Right lobe of liver (tissue), 6 donors: Measurements from ENCODE around the gene PPARG. TPM values are rescaled to one million over a fixed set of nuclear protein-coding genes. Genes with fewer than 3 reads are reported as not detected.
"Not testable (repeated sequence)": the region's sequence is repeated elsewhere in the genome, so short reads cannot be mapped to it uniquely, and the experiment has no call there.

Experiments used
- ATAC-seq, 4 donors: fragments of 200-7000 bp; cut with Tn5 transposase; one replicate each; pipeline ENCODE4 v1.9.1; 2020; ENCODE audit warnings: mild to moderate bottlenecking in 4 of 4, moderate library complexity in 4 of 4
- DNase-seq, 3 donors: peaks; one replicate each; pipeline ENCODE4 v3.0.0-alpha.2; 2020
- H3K27ac ChIP-seq, 3 donors: fragments of 200-600 bp; one replicate each; pipeline ENCODE4 v1.8.0; 2022
- H3K27me3 ChIP-seq, 2 donors: fragments of 200-600 bp; one replicate each; pipeline ENCODE4 v1.8.0; 2022
- H3K36me3 ChIP-seq, 4 donors: fragments of 200-600 bp; sonication (generic) in 1 of 4; one replicate each; pipeline versions ENCODE4 v1.5.1 to v1.8.0; 2017 to 2022; ENCODE audit warnings: control low read depth in 1 of 4
- H3K4me1 ChIP-seq, 4 donors: fragments of 200-600 bp; sonication (generic) in 1 of 4; one replicate each; pipeline versions ENCODE4 v1.5.1 to v1.8.0; 2017 to 2022; ENCODE audit warnings: control low read depth in 1 of 4
- H3K4me3 ChIP-seq, 3 donors: fragments of 200-600 bp; one replicate each; pipeline ENCODE4 v1.8.0; 2022
- H3K9me3 ChIP-seq, 4 donors: fragments of 200-600 bp; sonication (generic) in 1 of 4; one replicate each; pipeline versions ENCODE4 v1.5.1 to v1.8.0; 2017 to 2022; ENCODE audit warnings: control low read depth in 1 of 4
- CTCF ChIP-seq, 4 donors: fragments of 200-600 bp in 3 of 4; fragments of 450-650 bp in 1 of 4; IDR thresholded peaks; one replicate each; pipeline versions ENCODE4 v1.5.1 to v1.8.0; 2016 to 2022; ENCODE audit warnings: antibody characterized with exemption in 4 of 4, mild to moderate bottlenecking in 2 of 4
- POLR2A ChIP-seq: fragments of 450-650 bp; IDR thresholded peaks from one replicate; pipeline ENCODE4 v1.6.1; 2017; ENCODE audit warnings: antibody characterized with exemption, mild to moderate bottlenecking
- WGBS: methylation state at CpG from one replicate; pipeline ENCODE4 v1.1.6; 2018; ENCODE audit warnings: low coverage, low lambda C conversion rate; ENCODE audit not compliant: insufficient coverage; ENCODE audit errors: missing lambda C conversion rate; 5-methylcytosine and 5-hydroxymethylcytosine counted together
- intact Hi-C, 2 donors: fragments of 100-400 bp; cut with DNase I; formaldehyde crosslinking; loops; one replicate each; pipeline versions ENCODE4 v1.11.2 to v1.14.1; 2022
- total RNA-seq, 6 experiments: library from RNA; depleted of rRNA in 2 of 6; stranded (reverse); fragments of >200 nt in 2 of 6; fragmentation: NEBNext Ultra II Directional in 3 of 6; extraction: Animal tissue kit (Norgen Biotek cat#: 25700) in 3 of 6; gene quantifications; one replicate each; pipeline versions ENCODE4 v1.1.0 to v1.2.4, GENCODE V29; 2016 to 2023
- donor health status: DM: no; HTN: yes; CAD: no.
- donor health status: DM: no; HTN: no; CAD: no.
- donor health status: DM: no; HTN: no; CAD: no.
- donor health status: DM: no; HTN: yes; CAD: no.
- donor health status: DM: no; HTN: yes; CAD: no.

The PPARG gene
- total RNA-seq, 6 experiments from 2014 or later: 4.9 to 15.8 (median 10.8) TPM

- H3K9me3 ChIP-seq: no peaks in the 10 kb centered on the region
- H3K4me3 ChIP-seq: no peak overlapping the region
- DNase-seq: no peak
- no peaks in the 10 kb centered on the region for H3K36me3 ChIP-seq
- H3K4me1 ChIP-seq: no peaks in the 10 kb centered on the region
- intact Hi-C loops: no loop called here
- WGBS: 95% methylated on average over 2 of the region's 8 CpGs
- no peaks in the 10 kb centered on the region for H3K27me3 ChIP-seq
- ATAC-seq: no peak
- TF ChIP-seq CTCF (IDR thresholded peaks at IDR 0.05) (no peak), POLR2A (no peak)
- no peak overlapping the region for H3K27ac ChIP-seq
These were observed 156.8 kb downstream of the PPARG start for GRCh38 chr3:12445523-12446240.

- H3K4me1 ChIP-seq: no peaks in the 10 kb centered on the region
- H3K27ac ChIP-seq: no peak overlapping the region
- no peaks in the 10 kb centered on the region for H3K27me3 ChIP-seq
- H3K36me3 ChIP-seq: no peaks in the 10 kb centered on the region
- WGBS: 97% methylated on average over 7 of the region's 7 CpGs
- no peak overlapping the region for H3K4me3 ChIP-seq
- DNase-seq (no peak), ATAC-seq (no peak)
- H3K9me3 ChIP-seq: no peaks in the 10 kb centered on the region
- intact Hi-C loops: no loop called here
- TF ChIP-seq CTCF (IDR thresholded peaks at IDR 0.05): no peak
- no peak for TF ChIP-seq POLR2A
These were observed 157.4 kb downstream of the PPARG start for GRCh38 chr3:12446298-12446697.

GRCh38 chr3:12447075-12447474 lies 158.2 kb downstream of the PPARG start:
- Histone ChIP-seq H3K4me3 (no peak overlapping the region), H3K4me1 (no peaks in the 10 kb centered on the region), H3K27me3 (no peaks in the 10 kb centered on the region), H3K9me3 (no peaks in the 10 kb centered on the region), H3K27ac (no peak overlapping the region), H3K36me3 (no peaks in the 10 kb centered on the region)
- no peak for ATAC-seq
- 100% methylated on average over 4 of the region's 4 CpGs for WGBS
- no peak for TF ChIP-seq CTCF (IDR thresholded peaks at IDR 0.05)
- TF ChIP-seq POLR2A: no peak
- intact Hi-C loops: no loop called here
- no peak for DNase-seq

- intact Hi-C loops, H3K9me3 ChIP-seq, H3K4me3 ChIP-seq, DNase-seq, H3K27ac ChIP-seq, ATAC-seq, H3K27me3 ChIP-seq, H3K36me3 ChIP-seq, H3K4me1 ChIP-seq: not testable (repeated sequence)
- 70% methylated on average over 2 of the region's 4 CpGs for WGBS
These were observed 159.7 kb downstream of the PPARG start for GRCh38 chr3:12448404-12449202.
